GM18858 (cell line): ENCODE data around the gene KBTBD8.
A peak's percentile ranks its signal among the peaks of the same experiment; 100 is the strongest.

Source experiments
- ATAC-seq: cut with Tn5 transposase; IDR thresholded peaks from one replicate; pipeline ENCODE4 v1.9.1; 2021; ENCODE audit not compliant: unreplicated experiment

The KBTBD8 gene

GRCh38 chr3:67033079-67033478 lies 35.0 kb downstream of the KBTBD8 start:
- ATAC-seq, result no peak

- ATAC-seq, result no peak
These were observed 36.3 kb downstream of the KBTBD8 start for GRCh38 chr3:67034371-67034770.

- ATAC-seq, result no peak
These were observed 39.5 kb downstream of the KBTBD8 start for GRCh38 chr3:67037615-67038014.

GRCh38 chr3:67044295-67044694 lies 46.2 kb downstream of the KBTBD8 start:
- ATAC-seq, result no peak

GRCh38 chr3:67044955-67045354 lies 46.8 kb downstream of the KBTBD8 start:
- no peak for ATAC-seq

GRCh38 chr3:67045711-67046465 lies 47.8 kb downstream of the KBTBD8 start:
- ATAC-seq, result no peak

- no peak for ATAC-seq
These were observed 48.9 kb downstream of the KBTBD8 start for GRCh38 chr3:67047051-67047450.

- peak; percentile 88 for ATAC-seq
These were observed 50.1 kb downstream of the KBTBD8 start for GRCh38 chr3:67048067-67048714.

GRCh38 chr3:67048715-67049074 lies 50.6 kb downstream of the KBTBD8 start:
- peak; percentile 50 for ATAC-seq

GRCh38 chr3:67059443-67059842 lies 61.3 kb downstream of the KBTBD8 start:
- no peak for ATAC-seq
